Panc1 (cell line): ENCODE results near the gene MYO1F. TPM values are rescaled to one million over a fixed set of nuclear protein-coding genes. Genes with fewer than 3 reads are reported as not detected.

Experiments used
- ATAC-seq: fragments of 200-7000 bp; cut with Tn5 transposase; 2 replicates; pipeline ENCODE4 v1.9.1; 2020; ENCODE audit warnings: mild to moderate bottlenecking, moderate library complexity
- BruUV-seq: library from RNA; stranded (reverse); fragments of 400-500 nt; replicated peaks from 2 replicates; lab custom pipeline; 2021; lab: Mats Ljungman, UMichigan
- CTCF ChIA-PET: fragments of 300-600 bp; sonication (Branson Sonifier 250); formaldehyde crosslinking; loops from one replicate; lab custom pipeline; 2022; ENCODE audit warnings: antibody characterized with exemption; lab: Charles Lee
- POLR2A ChIA-PET: fragments of 300-600 bp; sonication (Branson Sonifier 250); formaldehyde crosslinking; loops from one replicate; lab custom pipeline; 2022; ENCODE audit warnings: antibody characterized with exemption; lab: Charles Lee
- DNase-seq: peaks from one replicate; pipeline ENCODE4 v3.0.0-alpha.2; 2010; ENCODE audit warnings: low read depth, low spot score
- H3K27ac ChIP-seq: 2 replicates; pipeline ENCODE4 v1.5.1; 2011; ENCODE audit warnings: mild to moderate bottlenecking, low read length, inconsistent platforms
- H3K27me3 ChIP-seq: fragments of 200-500 bp; sonication (Bioruptor generic); 2 replicates; pipeline ENCODE4 v1.6.0; 2014; ENCODE audit warnings: low read length, inconsistent platforms; ENCODE audit not compliant: control insufficient read depth, insufficient read depth
- H3K36me3 ChIP-seq: fragments of 200-500 bp; sonication (Bioruptor generic); 2 replicates; pipeline ENCODE4 v1.5.1; 2014; ENCODE audit warnings: inconsistent platforms, mild to moderate bottlenecking, low read length, moderate library complexity; ENCODE audit not compliant: control insufficient read depth, insufficient read depth
- H3K4me1 ChIP-seq: 2 replicates; pipeline ENCODE4 v1.5.1; 2011; ENCODE audit warnings: inconsistent platforms, mild to moderate bottlenecking, low read length, moderate library complexity; ENCODE audit not compliant: control insufficient read depth, insufficient read depth
- H3K4me3 ChIP-seq, 2 experiments: 2 replicates each; pipeline ENCODE4 v1.5.1; 2011 to 2012; ENCODE audit warnings: low read depth in 2 of 2, low read length in 2 of 2, mild to moderate bottlenecking in 2 of 2, inconsistent platforms in 1 of 2, moderate library complexity in 1 of 2
- H3K9me3 ChIP-seq: fragments of 200-500 bp; sonication (Bioruptor generic); 2 replicates; pipeline ENCODE4 v1.5.1; 2014; ENCODE audit warnings: low read depth, mild to moderate bottlenecking, inconsistent platforms, low read length, moderate library complexity; ENCODE audit not compliant: control insufficient read depth, insufficient read depth
- CTCF ChIP-seq: fragments of 450-650 bp; IDR thresholded peaks from 2 replicates; pipeline ENCODE4 v1.5.1; 2017; ENCODE audit warnings: mild to moderate bottlenecking
- POLR2AphosphoS5 ChIP-seq: IDR thresholded peaks from 2 replicates; pipeline ENCODE4 v1.6.1; 2012; ENCODE audit warnings: mild to moderate bottlenecking, low read depth, low read length, moderate library complexity
- REST ChIP-seq, 2 experiments: IDR thresholded peaks; 2 replicates each; pipeline ENCODE4 v1.6.1; 2011 to 2012; ENCODE audit warnings: low read depth in 2 of 2, control low read depth in 1 of 2, low read length in 1 of 2, mild to moderate bottlenecking in 1 of 2, moderate library complexity in 1 of 2; ENCODE audit not compliant: insufficient read depth in 1 of 2
- SIN3A ChIP-seq: IDR thresholded peaks from 2 replicates; pipeline ENCODE4 v1.6.1; 2012; ENCODE audit warnings: low read depth, mild to moderate bottlenecking, low read length, moderate library complexity, borderline replicate concordance; ENCODE audit not compliant: insufficient read depth
- in situ Hi-C: cut with HindIII; loops from 2 replicates; pipeline ENCODE4 v1.10.0; 2016; ENCODE audit warnings: low sequenced_read_pairs, low pct_unique_long_range_greater_than_20kb
- intact Hi-C: fragments of 100-400 bp; cut with micrococcal nuclease; formaldehyde crosslinking; loops from one replicate; pipeline ENCODE4 v1.10.0; 2022; ENCODE audit not compliant: unreplicated experiment
- total RNA-seq: library from RNA; stranded (reverse); gene quantifications from one replicate; pipeline ENCODE4 v1.2.1, GENCODE V29; 2021; ENCODE audit not compliant: unreplicated experiment

The MYO1F gene
- total RNA-seq, 1 experiment from 2014 or later: 0.33 TPM

- ATAC-seq: no peak
- Histone ChIP-seq H3K9me3 (no peaks in the 10 kb centered on the region), H3K4me1 (no peaks in the 10 kb centered on the region), H3K27ac (no peak overlapping the region), H3K27me3 (no peaks in the 10 kb centered on the region), H3K36me3 (peaks cover 13% of the 10 kb centered on the region), H3K4me3 (no peak overlapping the region)
- in situ Hi-C loops: no loop called here
- TF ChIP-seq POLR2AphosphoS5 (no peak), REST (IDR thresholded peaks at IDR 0.05; ENCODE audit: insufficient read depth in 1 of 2, low read depth in 2 of 2, low read length in 1 of 2) (no peak), SIN3A (no peak)
- BruUV-seq: no TSS peak
- no peak for DNase-seq
- POLR2A ChIA-PET: no interaction called here
- intact Hi-C loops: no loop called here
- CTCF ChIA-PET: no interaction called here
Measured at GRCh38 chr19:8475005-8475404, 102.2 kb downstream of the MYO1F start.

GRCh38 chr19:8473648-8474476, 103.4 kb downstream of the MYO1F start:
- no peak for TF ChIP-seq REST (IDR thresholded peaks at IDR 0.05; ENCODE audit: insufficient read depth in 1 of 2, low read depth in 2 of 2, low read length in 1 of 2)
- TF ChIP-seq CTCF: no peak
- no peaks in the 10 kb centered on the region for H3K9me3 ChIP-seq
- no peaks in the 10 kb centered on the region for H3K27me3 ChIP-seq
- DNase-seq: no peak
- ChIA-PET CTCF (no interaction called here), POLR2A (no interaction called here)
- H3K4me3 ChIP-seq: no peak overlapping the region
- in situ Hi-C loops: no loop called here
- ATAC-seq: no peak
- no TSS peak for BruUV-seq
- intact Hi-C loops: no loop called here
- H3K4me1 ChIP-seq: no peaks in the 10 kb centered on the region
- no peak overlapping the region for H3K27ac ChIP-seq
- peaks cover 25% of the 10 kb centered on the region for H3K36me3 ChIP-seq

Other genes starting within 250 kb of the MYO1F start
- 1.2 TPM for gene KANK3, start 234.2 kb downstream of the MYO1F start, total RNA-seq
- gene ANGPTL4, start 213.3 kb downstream of the MYO1F start, total RNA-seq: 46.6 TPM
- gene RAB11B, start 187.1 kb downstream of the MYO1F start, total RNA-seq: 135 TPM
- gene MARCHF2, start 164.1 kb downstream of the MYO1F start, total RNA-seq: 32.6 TPM
- gene HNRNPM, start 132.5 kb downstream of the MYO1F start, total RNA-seq: 225 TPM
- 0.15 TPM for gene PRAM1, start 74.8 kb downstream of the MYO1F start, total RNA-seq
- gene ZNF414, start 63.3 kb downstream of the MYO1F start, total RNA-seq: 37.1 TPM
- 10.0 TPM for gene ADAMTS10, start 33.3 kb upstream of the MYO1F start, total RNA-seq
- gene NFILZ, start 53.2 kb upstream of the MYO1F start, total RNA-seq: not detected
- gene ACTL9, start 121.4 kb upstream of the MYO1F start, total RNA-seq: not detected
- gene OR2Z1, start 144.2 kb upstream of the MYO1F start, total RNA-seq: not detected